ENCODE data around the gene ECI1. TPM values are rescaled to one million over a fixed set of nuclear protein-coding genes. Genes with fewer than 3 reads are reported as not detected.

ECI1 gene
- total RNA-seq, 1 experiment from 2014 or later = 140 TPM

GRCh38 chr16:2237102-2237482, 14.3 kb downstream of the ECI1 start:
- no peak overlapping the region for H3K4me2 ChIP-seq (ENCODE audit: low read length)
- 0 out of 2 replicates have a peak, but pooled peaks have one; percentile 14 for TF ChIP-seq POLR2AphosphoS5 (IDR thresholded peaks at IDR 0.05; ENCODE audit: low read depth, low read length)
- TF ChIP-seq, protein P1, sequence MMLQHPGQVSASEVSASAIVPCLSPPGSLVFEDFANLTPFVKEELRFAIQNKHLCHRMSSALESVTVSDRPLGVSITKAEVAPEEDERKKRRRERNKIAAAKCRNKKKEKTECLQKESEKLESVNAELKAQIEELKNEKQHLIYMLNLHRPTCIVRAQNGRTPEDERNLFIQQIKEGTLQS (IDR thresholded peaks at IDR 0.05) = no peak
- H3K27ac ChIP-seq (ENCODE audit: low read depth, low read length) = no peak overlapping the region
- H3K36me3 ChIP-seq (ENCODE audit: control insufficient read depth in 1 of 2, insufficient read depth in 2 of 2, low read length in 2 of 2) = peaks cover 0 to 3% of the 10 kb centered on the region in 2 experiments; a peak in 1 of 4 replicates
- H3K9me3 ChIP-seq (ENCODE audit: control insufficient read depth in 1 of 2, insufficient read depth in 1 of 2, low read depth in 1 of 2, low read length in 2 of 2) = no peaks in the 10 kb centered on the region
- no peak overlapping the region for H3K9ac ChIP-seq (ENCODE audit: low read length)
- ATAC-seq (no peak), DNase-seq (ENCODE audit: low read depth, low spot score) (no peak)
- no peaks in the 10 kb centered on the region for H3K9me2 ChIP-seq (ENCODE audit: insufficient read depth)
- intact Hi-C loops (cut with micrococcal nuclease) = no loop called here
- no peaks in the 10 kb centered on the region for H3K79me2 ChIP-seq (ENCODE audit: insufficient read depth, low read length)
- no peak overlapping the region for H3K4me3 ChIP-seq (replicated peaks in 1 of 2; ENCODE audit: low read depth in 1 of 2, low read length in 2 of 2)
- BruUV-seq (replicated peaks) = no TSS peak
- no peaks in the 10 kb centered on the region for H3K27me3 ChIP-seq (ENCODE audit: insufficient read depth, low read length)
- ChIA-PET CTCF (no interaction called here), RAD21 (ENCODE audit: low non-redundant PET in 1 of 2, low total read pairs in 2 of 2, uncharacterized antibody in 2 of 2, unreplicated experiment in 2 of 2) (no interaction called here), POLR2A (no interaction called here)
- peaks cover 0 to 14% of the 10 kb centered on the region in 2 experiments; a peak in 3 of 4 replicates for H3K4me1 ChIP-seq (ENCODE audit: control insufficient read depth in 1 of 2, insufficient read depth in 2 of 2, low read length in 2 of 2)
- no peaks in the 10 kb centered on the region for H4K20me1 ChIP-seq (ENCODE audit: insufficient read depth)
- no peak overlapping the region for H2AFZ ChIP-seq (ENCODE audit: low read depth, low read length, poor library complexity, severe bottlenecking)

GRCh38 chr16:2236337-2237101, 14.9 kb downstream of the ECI1 start, which contains the start of gene DNASE1L2:
Gene DNASE1L2 (plus strand): TSS chr16:2236444. CDS start chr16:2236817, 373 bp downstream.
- ChIA-PET RAD21 (ENCODE audit: low non-redundant PET in 1 of 2, low total read pairs in 2 of 2, uncharacterized antibody in 2 of 2, unreplicated experiment in 2 of 2) (no interaction called here), POLR2A (no interaction called here), CTCF (no interaction called here)
- no peak within 1 kb of the TSS for H2AFZ ChIP-seq (ENCODE audit: low read depth, low read length, poor library complexity, severe bottlenecking)
- no peaks in the 10 kb centered on the region for H3K79me2 ChIP-seq (ENCODE audit: insufficient read depth, low read length)
- H3K4me2 ChIP-seq (ENCODE audit: low read length) = no peak within 1 kb of the TSS; the same call in 1 of the 2 replicates
- H3K27me3 ChIP-seq (ENCODE audit: insufficient read depth, low read length) = no peaks in the 10 kb centered on the region
- BruUV-seq (replicated peaks) = no TSS peak
- H3K36me3 ChIP-seq (ENCODE audit: control insufficient read depth in 1 of 2, insufficient read depth in 2 of 2, low read length in 2 of 2) = peaks cover 1 to 3% of the 10 kb centered on the region in 2 experiments; a peak in 1 of 4 replicates
- intact Hi-C loops (cut with micrococcal nuclease) = no loop called here
- H3K4me1 ChIP-seq (ENCODE audit: control insufficient read depth in 1 of 2, insufficient read depth in 2 of 2, low read length in 2 of 2) = peaks cover 0 to 14% of the 10 kb centered on the region in 2 experiments; a peak in 3 of 4 replicates
- no peak for DNase-seq (ENCODE audit: low read depth, low spot score)
- no peaks in the 10 kb centered on the region for H4K20me1 ChIP-seq (ENCODE audit: insufficient read depth)
- H3K9ac ChIP-seq (ENCODE audit: low read length) = no peak within 1 kb of the TSS
- no peaks in the 10 kb centered on the region for H3K9me3 ChIP-seq (ENCODE audit: control insufficient read depth in 1 of 2, insufficient read depth in 1 of 2, low read depth in 1 of 2, low read length in 2 of 2)
- H3K9me2 ChIP-seq (ENCODE audit: insufficient read depth) = no peaks in the 10 kb centered on the region
- H3K4me3 ChIP-seq (replicated peaks in 1 of 2; ENCODE audit: low read depth in 1 of 2, low read length in 2 of 2) = no peak within 1 kb of the TSS
- no peak within 1 kb of the TSS; the same call in 1 of the 2 replicates for H3K27ac ChIP-seq (ENCODE audit: low read depth, low read length)
- peak; percentile 51 for ATAC-seq
- TF ChIP-seq CEBPB (IDR thresholded peaks at IDR 0.05; ENCODE audit: low read depth) (no peak), EGR1 (IDR thresholded peaks at IDR 0.05; ENCODE audit: low read depth) (no peak), EZH2phosphoT487 (IDR thresholded peaks at IDR 0.05; ENCODE audit: borderline replicate concordance) (no peak), POLR2A (IDR thresholded peaks at IDR 0.05; ENCODE audit: borderline replicate concordance, extremely low read depth, insufficient read depth, insufficient read length) (no peak), CBX3 (IDR thresholded peaks at IDR 0.05; ENCODE audit: low read depth) (no peak), TCF7L2 (IDR thresholded peaks at IDR 0.05; ENCODE audit: borderline replicate concordance, extremely low read depth, insufficient read depth, insufficient read length) (no peak), SRF (IDR thresholded peaks at IDR 0.05; ENCODE audit: low read depth) (no peak), MAX (IDR thresholded peaks at IDR 0.05) (no peak), FOSL1 (IDR thresholded peaks at IDR 0.05; ENCODE audit: low read depth) (no peak), ZFX (IDR thresholded peaks at IDR 0.05) (no peak)
- TF ChIP-seq, protein P2, sequence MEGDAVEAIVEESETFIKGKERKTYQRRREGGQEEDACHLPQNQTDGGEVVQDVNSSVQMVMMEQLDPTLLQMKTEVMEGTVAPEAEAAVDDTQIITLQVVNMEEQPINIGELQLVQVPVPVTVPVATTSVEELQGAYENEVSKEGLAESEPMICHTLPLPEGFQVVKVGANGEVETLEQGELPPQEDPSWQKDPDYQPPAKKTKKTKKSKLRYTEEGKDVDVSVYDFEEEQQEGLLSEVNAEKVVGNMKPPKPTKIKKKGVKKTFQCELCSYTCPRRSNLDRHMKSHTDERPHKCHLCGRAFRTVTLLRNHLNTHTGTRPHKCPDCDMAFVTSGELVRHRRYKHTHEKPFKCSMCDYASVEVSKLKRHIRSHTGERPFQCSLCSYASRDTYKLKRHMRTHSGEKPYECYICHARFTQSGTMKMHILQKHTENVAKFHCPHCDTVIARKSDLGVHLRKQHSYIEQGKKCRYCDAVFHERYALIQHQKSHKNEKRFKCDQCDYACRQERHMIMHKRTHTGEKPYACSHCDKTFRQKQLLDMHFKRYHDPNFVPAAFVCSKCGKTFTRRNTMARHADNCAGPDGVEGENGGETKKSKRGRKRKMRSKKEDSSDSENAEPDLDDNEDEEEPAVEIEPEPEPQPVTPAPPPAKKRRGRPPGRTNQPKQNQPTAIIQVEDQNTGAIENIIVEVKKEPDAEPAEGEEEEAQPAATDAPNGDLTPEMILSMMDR (IDR thresholded peaks at IDR 0.05 in 2 of 3, conservative IDR thresholded peaks at IDR 0.05 in 1 of 3; ENCODE audit: borderline replicate concordance in 1 of 3, insufficient read depth in 1 of 3, low read depth in 2 of 3, low read length in 2 of 3) = no peak
- TF ChIP-seq, protein P3, sequence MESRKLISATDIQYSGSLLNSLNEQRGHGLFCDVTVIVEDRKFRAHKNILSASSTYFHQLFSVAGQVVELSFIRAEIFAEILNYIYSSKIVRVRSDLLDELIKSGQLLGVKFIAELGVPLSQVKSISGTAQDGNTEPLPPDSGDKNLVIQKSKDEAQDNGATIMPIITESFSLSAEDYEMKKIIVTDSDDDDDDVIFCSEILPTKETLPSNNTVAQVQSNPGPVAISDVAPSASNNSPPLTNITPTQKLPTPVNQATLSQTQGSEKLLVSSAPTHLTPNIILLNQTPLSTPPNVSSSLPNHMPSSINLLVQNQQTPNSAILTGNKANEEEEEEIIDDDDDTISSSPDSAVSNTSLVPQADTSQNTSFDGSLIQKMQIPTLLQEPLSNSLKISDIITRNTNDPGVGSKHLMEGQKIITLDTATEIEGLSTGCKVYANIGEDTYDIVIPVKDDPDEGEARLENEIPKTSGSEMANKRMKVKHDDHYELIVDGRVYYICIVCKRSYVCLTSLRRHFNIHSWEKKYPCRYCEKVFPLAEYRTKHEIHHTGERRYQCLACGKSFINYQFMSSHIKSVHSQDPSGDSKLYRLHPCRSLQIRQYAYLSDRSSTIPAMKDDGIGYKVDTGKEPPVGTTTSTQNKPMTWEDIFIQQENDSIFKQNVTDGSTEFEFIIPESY (IDR thresholded peaks at IDR 0.05; ENCODE audit: extremely low read depth, insufficient replicate concordance, low read length) = no peak

All from HCT116 (cell line).